ENCODE measurements around the gene RPP30.

RPP30 gene

GRCh38 chr10:90871766-90872647 is at the start of gene RPP30:
RPP30 (plus strand) TSS chr10:90871974; CDS start chr10:90871987, 13 bp downstream.
- peak; percentile 94 for DNase-seq (ENCODE audit: low read depth, low spot score)

- no peak for DNase-seq (ENCODE audit: low read depth, low spot score)
Observed at GRCh38 chr10:90822508-90822907, 49.3 kb upstream of the RPP30 start.

- no peak for DNase-seq (ENCODE audit: low read depth, low spot score)
Observed at GRCh38 chr10:90832111-90832510, 39.7 kb upstream of the RPP30 start.

- peak; percentile 22 for DNase-seq (ENCODE audit: low read depth, low spot score)
Observed at GRCh38 chr10:90834326-90834725, 37.4 kb upstream of the RPP30 start.

- DNase-seq (ENCODE audit: low read depth, low spot score): no peak
Observed at GRCh38 chr10:90837486-90837885, 34.3 kb upstream of the RPP30 start.

GRCh38 chr10:90842725-90843124 is 29.0 kb upstream of the RPP30 start:
- DNase-seq (ENCODE audit: low read depth, low spot score): no peak

- no peak for DNase-seq (ENCODE audit: low read depth, low spot score)
Observed at GRCh38 chr10:90845726-90846125, 26.0 kb upstream of the RPP30 start.

- DNase-seq (ENCODE audit: low read depth, low spot score): peak; percentile 39
Observed at GRCh38 chr10:90846746-90847145, 25.0 kb upstream of the RPP30 start.

- peak; percentile 66 for DNase-seq (ENCODE audit: low read depth, low spot score)
Observed at GRCh38 chr10:90847436-90847835, 24.3 kb upstream of the RPP30 start.

- no peak for DNase-seq (ENCODE audit: low read depth, low spot score)
Observed at GRCh38 chr10:90849956-90850749, 21.6 kb upstream of the RPP30 start.

- no peak for DNase-seq (ENCODE audit: low read depth, low spot score)
Observed at GRCh38 chr10:90855126-90855525, 16.6 kb upstream of the RPP30 start.

- DNase-seq (ENCODE audit: low read depth, low spot score): no peak
Observed at GRCh38 chr10:90856261-90856660, 15.5 kb upstream of the RPP30 start.

GRCh38 chr10:90856964-90857634 is 14.7 kb upstream of the RPP30 start:
- DNase-seq (ENCODE audit: low read depth, low spot score): no peak

- peak; percentile 82 for DNase-seq (ENCODE audit: low read depth, low spot score)
Observed at GRCh38 chr10:90857635-90858460, 13.9 kb upstream of the RPP30 start, which contains the start of gene HTR7. HTR7 (minus strand) TSS chr10:90858039; CDS start chr10:90857671, 368 bp downstream.

- DNase-seq (ENCODE audit: low read depth, low spot score): no peak
Observed at GRCh38 chr10:90858461-90858968, 13.3 kb upstream of the RPP30 start.

GRCh38 chr10:90859321-90859751 is 12.4 kb upstream of the RPP30 start:
- DNase-seq (ENCODE audit: low read depth, low spot score): peak; percentile 17

- no peak for DNase-seq (ENCODE audit: low read depth, low spot score)
Observed at GRCh38 chr10:90860790-90861189, 11.0 kb upstream of the RPP30 start.

- peak; percentile 61 for DNase-seq (ENCODE audit: low read depth, low spot score)
Observed at GRCh38 chr10:90862908-90863514, 8.8 kb upstream of the RPP30 start.

GRCh38 chr10:90865401-90865800 is 6.4 kb upstream of the RPP30 start:
- DNase-seq (ENCODE audit: low read depth, low spot score): no peak

- no peak for DNase-seq (ENCODE audit: low read depth, low spot score)
Observed at GRCh38 chr10:90866050-90866598, 5.7 kb upstream of the RPP30 start.
